Stimulated activated CD4-positive, alpha-beta T cell treated with anti-CD3 and anti-CD28 coated beads, Interleukin-1b, Interleukin-23, amount 100 ng/mL, for 1 hour (primary cell): ENCODE data around the gene OR2G6.
"Not testable (repeated sequence)": the region's sequence is repeated elsewhere in the genome, so short reads cannot be mapped to it uniquely, and the experiment has no call there.

ENCODE experiments used
- DNase-seq, 2 donors: peaks; one replicate each; pipeline ENCODE4 v3.0.0-alpha.2; 2020; ENCODE audit warnings: low read depth in 2 of 2

OR2G6 gene

DNA sequence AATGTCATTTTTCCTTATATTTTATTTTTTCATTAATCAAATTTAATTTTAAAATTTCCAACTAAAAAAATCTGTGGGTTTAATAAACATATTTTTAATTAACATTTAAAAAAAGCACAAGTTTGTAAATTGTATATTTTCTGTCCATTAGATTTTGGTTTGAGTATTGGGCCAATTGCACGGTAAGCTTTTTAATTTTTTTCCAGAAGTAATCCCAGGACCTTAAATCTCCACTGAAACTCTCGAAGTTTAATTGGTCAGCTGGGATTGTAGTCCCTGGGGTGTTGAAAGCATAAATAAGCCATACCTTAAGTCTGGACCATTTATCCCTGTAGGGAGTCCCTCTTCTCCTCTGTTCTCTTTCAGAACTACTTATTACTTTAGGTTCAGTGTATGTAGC lies at the start of gene OR2G6:
Gene OR2G6, plus strand, starts transcription at position 301 of the 400 bp plus-strand sequence. CDS start 13,574 bp downstream, outside the sequence.
- DNase-seq: not testable (repeated sequence)

DNA sequence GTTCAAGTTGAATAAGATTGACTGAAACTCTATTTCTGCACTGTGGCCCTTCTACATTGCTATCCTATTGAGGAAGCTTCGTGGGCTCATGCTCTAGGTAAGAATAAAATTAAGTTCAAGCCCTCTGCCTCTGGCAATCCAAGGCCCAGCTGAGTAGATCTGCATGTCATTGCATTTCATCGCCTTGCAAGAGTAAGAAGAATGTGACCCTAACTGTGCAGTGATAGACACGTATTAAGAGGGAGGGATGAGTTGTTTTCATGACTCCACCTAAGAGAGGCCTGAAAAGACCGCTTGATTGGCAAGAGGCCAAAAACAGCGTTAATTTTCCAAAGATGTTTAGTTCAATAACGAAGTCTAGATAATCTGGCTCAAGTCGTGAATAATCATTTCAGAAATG lies 48.8 kb upstream of the OR2G6 start:
- not testable (repeated sequence) for DNase-seq

DNA sequence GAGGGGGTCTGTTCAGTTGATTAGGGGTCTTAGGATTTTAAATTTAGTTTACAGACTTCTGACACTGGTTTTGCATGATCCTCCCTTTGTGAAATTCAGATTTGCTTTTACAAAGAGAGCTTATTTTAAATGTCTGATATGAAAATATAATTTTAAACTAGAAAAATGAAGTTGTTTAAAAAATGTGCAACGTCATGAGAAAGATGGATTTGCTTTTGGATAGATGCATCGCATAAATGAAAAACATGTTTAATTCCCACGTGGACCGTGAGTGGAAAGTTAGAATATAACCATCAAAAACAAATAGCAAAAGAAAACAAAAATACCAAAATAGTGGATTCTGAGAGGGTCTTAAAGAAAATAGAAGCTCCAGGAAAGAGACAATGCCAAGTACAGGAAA lies 36.7 kb upstream of the OR2G6 start:
- no peak for DNase-seq

DNA sequence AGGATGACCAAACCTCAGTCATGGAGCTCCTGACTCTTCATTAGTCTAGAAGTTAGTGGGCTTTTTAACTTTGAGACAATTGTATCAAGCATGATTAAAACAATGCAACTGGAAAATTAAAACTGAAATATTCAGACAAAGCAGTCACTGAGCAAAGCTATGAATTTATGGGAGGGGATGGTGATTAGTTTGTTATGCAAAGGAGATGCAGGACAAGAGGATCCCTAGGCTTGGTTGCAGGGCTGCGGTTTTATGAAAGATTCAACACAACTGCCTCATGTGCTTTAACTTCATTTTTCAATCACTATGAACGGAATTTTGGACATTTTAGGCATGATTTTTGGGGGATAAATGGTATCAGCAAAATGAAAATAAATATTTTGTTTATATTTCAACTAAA lies 35.8 kb upstream of the OR2G6 start:
- DNase-seq: not testable (repeated sequence)

DNA sequence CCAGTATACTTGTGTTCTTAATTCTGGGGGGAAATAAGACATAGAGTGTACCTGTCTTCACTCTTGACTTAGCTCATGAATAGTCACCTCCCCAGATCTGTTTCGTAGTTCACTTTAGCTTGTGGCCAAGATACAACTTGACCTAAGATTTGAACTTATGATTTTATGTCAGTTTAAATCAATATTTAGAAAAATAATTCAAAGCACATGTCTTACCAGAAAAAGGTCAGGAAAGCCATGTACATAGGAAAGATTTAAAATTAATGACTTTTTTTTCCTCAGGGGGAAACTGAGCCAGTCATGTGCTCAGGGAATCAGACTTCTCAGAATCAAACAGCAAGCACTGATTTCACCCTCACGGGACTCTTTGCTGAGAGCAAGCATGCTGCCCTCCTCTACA lies 34.8 kb upstream of the OR2G6 start, which contains the start of gene OR2T3:
Gene OR2T3, plus strand, starts transcription at position 301 of the 400 bp plus-strand sequence. Its CDS starts 0 bp downstream, at position 301.
- DNase-seq: not testable (repeated sequence)

DNA sequence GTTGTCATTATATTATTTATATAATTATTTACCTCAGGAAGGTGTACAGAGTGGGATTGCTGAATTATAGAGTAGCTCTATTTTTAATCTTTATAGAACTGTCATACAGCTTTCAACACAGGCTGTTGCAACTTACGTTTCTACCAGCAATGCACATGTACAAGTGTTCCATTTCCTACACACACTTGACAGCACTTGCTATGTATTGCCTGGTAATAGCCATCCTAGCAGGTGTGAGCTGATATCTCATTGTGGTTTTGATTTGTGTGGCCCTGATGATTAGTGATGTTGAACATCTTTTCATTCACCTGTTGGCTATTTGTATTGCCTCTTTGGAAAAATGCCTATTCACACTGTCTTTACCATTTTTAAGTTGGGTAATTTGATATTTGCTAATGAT lies 32.2 kb upstream of the OR2G6 start:
- not testable (repeated sequence) for DNase-seq

DNA sequence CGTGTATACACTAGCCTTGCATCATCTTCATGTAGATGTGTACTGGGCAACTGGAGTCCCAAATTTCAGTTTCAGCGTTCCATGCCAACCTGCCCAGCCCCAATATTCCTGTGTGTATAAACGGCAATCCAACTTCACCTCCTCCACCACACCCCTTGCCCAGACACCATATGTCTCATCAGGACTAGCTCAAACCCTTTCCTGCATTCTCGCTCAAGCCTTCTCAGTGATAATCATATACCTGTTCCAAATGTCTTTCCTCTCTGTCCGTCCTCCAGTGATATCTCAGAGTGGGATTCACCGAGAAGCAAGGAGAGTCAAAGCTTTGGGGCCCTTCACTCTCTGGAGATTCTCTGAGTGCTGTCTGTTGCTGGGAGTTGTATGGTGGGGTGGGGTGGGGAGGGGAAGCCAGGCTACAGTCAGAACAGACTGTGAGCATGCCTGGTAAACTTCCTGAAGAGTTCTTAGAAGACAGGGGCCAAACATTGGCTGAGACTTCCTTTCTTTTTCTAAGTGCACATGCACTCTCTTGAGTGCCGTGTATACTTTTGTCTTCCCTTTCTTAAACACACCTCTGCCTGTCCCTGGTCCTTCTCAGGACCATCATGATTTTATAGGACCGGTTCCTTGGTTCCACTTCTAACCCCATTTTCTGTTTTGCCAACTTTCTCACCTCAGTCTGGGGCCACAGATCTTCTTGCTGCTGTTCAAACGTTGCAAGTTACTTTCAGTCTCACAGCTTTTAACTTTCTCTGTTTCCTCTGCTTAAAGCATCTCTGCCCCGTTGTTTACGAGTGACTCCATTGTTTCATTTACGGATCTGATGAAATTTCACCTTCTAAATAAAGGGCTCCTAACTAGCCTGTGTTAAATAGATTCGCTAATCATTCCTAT lies 25.9 kb upstream of the OR2G6 start:
- not testable (repeated sequence) for DNase-seq

DNA sequence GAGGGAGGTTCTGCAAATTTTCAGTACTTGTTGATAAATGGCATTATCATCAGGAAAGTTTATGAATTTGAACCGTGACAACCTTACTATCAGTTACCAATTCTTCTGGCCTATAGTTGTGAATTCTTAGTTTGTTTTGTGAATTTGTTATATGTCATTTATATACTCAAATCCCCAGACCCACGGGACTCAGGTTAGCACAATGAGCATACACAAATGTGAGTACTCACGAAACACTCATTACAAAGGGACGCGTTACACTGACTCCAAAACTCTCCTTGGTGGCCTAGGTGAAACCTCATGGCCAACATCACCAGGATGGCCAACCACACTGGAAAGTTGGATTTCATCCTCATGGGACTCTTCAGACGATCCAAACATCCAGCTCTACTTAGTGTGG lies 19.6 kb upstream of the OR2G6 start, which contains the start of gene OR2T5:
Gene OR2T5, plus strand, starts transcription at position 301 of the 400 bp plus-strand sequence. Its CDS starts 0 bp downstream, at position 301.
- DNase-seq: not testable (repeated sequence)

DNA sequence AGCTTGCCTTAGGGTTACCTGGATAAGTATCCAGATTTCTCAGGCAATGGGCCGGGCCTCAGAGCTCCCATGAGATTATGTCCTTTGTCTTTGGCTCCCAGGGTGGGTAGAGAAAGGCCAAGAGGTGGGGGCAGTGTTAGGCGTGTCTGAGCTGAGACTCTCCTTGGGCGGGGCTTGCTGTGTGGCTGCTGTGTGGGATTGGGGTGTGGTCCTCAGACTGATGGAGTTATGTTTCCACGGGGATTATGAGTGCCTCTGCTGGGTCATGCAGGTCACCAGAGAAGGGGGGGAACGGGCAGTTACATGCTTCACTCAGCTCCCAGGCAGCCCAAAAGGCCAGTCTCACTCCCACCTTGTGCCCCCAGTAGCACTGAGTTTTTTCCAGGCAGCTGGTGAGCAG lies 11.2 kb upstream of the OR2G6 start:
- DNase-seq: not testable (repeated sequence)

DNA sequence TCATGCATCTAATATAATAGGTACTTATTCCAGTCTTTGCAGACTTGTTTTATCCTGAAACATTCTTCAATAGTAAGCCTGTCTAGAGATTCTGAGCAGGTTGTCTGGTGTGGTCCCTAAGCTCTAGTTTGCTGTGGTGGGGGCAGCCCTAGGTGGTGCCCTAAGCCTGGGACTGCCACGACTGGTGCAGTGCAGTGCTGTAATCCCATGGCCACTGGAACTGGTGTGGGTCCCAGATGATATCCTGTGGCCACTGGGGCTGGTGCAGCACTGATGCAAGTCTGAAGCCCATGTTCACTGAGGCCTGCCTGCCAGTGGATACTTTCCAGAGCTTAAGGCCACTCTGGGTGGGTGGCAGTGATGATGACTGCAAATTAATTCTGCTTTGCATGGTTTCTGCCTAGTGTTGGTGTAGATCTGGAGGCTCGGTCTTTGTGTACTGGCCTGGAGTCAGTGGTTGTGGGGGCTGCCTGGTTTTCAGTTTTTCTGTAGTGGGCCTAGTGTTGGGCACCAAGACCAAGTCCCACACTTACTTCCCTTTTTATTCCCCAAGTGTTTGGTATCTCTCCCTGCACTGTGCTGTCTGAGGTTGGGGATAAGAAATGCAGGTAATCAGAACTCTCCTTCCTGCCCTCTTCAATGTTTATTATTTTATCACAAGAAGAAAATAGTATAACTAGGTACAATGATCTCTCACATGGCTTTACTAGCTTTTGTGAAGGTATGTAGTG lies 7.4 kb upstream of the OR2G6 start:
- not testable (repeated sequence) for DNase-seq

DNA sequence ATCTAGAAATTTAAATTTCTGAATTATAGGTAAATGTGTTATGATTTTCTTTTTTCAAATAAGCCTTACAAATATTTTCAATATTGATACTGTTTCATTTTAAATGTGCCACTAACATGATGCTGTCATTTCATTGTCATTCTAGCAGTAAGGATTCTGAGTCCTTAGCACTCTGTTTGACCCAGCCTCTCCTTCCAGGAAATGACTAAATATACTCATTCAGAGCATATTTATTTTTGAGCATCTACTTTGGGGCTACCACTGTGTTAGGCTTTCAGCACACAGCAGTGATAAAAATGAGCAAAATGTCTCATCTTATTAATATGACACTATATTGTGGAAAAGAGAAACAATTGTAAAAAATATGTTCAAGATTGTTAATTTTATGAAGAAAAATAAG lies 2.3 kb downstream of the OR2G6 start:
- not testable (repeated sequence) for DNase-seq

DNA sequence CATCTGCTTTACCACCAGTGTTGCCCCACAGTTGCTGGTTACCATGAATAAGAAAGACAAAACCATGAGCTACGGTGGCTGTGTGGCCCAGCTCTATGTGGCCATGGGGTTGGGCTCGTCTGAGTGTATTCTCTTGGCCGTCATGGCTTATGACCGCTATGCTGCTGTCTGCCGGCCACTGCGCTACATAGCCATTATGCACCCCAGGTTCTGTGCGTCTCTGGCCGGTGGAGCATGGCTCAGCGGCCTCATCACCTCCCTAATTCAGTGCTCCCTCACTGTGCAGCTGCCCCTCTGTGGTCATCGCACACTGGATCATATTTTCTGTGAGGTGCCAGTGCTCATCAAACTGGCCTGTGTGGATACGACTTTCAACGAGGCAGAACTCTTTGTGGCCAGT lies 14.0 kb downstream of the OR2G6 start:
- no peak for DNase-seq

DNA sequence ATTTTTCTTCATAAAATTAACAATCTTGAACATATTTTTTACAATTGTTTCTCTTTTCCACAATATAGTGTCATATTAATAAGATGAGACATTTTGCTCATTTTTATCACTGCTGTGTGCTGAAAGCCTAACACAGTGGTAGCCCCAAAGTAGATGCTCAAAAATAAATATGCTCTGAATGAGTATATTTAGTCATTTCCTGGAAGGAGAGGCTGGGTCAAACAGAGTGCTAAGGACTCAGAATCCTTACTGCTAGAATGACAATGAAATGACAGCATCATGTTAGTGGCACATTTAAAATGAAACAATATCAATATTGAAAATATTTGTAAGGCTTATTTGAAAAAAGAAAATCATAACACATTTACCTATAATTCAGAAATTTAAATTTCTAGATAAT lies 29.6 kb downstream of the OR2G6 start:
- DNase-seq: not testable (repeated sequence)

DNA sequence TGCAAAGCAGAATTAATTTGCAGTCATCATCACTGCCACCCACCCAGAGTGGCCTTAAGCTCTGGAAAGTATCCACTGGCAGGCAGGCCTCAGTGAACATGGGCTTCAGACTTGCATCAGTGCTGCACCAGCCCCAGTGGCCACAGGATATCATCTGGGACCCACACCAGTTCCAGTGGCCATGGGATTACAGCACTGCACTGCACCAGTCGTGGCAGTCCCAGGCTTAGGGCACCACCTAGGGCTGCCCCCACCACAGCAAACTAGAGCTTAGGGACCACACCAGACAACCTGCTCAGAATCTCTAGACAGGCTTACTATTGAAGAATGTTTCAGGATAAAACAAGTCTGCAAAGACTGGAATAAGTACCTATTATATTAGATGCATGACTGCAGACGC lies 39.5 kb downstream of the OR2G6 start:
- DNase-seq: not testable (repeated sequence)

DNA sequence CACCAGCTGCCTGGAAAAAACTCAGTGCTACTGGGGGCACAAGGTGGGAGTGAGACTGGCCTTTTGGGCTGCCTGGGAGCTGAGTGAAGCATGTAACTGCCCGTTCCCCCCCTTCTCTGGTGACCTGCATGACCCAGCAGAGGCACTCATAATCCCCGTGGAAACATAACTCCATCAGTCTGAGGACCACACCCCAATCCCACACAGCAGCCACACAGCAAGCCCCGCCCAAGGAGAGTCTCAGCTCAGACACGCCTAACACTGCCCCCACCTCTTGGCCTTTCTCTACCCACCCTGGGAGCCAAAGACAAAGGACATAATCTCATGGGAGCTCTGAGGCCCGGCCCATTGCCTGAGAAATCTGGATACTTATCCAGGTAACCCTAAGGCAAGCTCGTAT lies 43.2 kb downstream of the OR2G6 start:
- DNase-seq: not testable (repeated sequence)

DNA sequence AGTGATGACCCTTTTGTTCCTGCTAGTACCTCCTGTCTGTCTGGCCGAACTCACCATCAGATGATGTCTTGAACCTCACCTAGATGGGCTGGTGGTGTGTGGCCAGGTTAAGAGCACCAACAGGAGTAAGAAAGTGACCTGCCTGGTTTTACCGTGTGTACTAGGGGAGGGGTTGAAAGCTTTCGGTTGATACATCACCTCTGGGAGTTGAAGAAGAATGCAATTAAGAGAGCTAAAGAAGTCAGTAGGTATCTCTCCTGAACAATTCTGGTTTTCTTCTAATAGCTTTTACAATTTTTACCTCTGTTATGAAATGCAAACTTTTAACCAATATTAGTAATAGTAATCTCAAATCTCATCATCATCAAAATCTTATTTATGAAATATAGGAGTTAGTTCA lies 54.8 kb downstream of the OR2G6 start, which contains the start of gene OR2T29:
Gene OR2T29, minus strand, starts transcription at position 101 of the 400 bp plus-strand sequence. CDS start 3,281 bp downstream, outside the sequence.
- DNase-seq: not testable (repeated sequence)

DNA sequence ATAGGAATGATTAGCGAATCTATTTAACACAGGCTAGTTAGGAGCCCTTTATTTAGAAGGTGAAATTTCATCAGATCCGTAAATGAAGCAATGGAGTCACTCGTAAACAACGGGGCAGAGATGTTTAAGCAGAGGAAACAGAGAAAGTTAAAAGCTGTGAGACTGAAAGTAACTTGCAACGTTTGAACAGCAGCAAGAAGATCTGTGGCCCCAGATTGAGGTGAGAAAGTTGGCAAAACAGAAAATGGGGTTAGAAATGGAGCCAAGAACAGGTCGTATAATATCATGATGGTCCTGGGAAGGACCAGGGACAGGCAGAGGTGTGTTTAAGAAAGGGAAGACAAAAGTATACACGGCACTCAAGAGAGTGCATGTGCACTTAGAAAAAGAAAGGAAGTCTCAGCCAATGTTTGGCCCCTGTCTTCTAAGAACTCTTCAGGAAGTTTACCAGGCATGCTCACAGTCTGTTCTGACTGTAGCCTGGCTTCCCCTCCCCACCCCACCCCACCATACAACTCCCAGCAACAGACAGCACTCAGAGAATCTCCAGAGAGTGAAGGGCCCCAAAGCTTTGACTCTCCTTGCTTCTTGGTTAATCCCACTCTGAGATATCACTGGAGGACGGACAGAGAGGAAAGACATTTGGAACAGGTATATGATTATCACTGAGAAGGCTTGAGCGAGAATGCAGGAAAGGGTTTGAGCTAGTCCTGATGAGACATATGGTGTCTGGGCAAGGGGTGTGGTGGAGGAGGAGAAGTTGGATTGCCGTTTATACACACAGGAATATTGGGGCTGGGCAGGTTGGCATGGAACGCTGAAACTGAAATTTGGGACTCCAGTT lies 57.9 kb downstream of the OR2G6 start:
- DNase-seq: not testable (repeated sequence)

DNA sequence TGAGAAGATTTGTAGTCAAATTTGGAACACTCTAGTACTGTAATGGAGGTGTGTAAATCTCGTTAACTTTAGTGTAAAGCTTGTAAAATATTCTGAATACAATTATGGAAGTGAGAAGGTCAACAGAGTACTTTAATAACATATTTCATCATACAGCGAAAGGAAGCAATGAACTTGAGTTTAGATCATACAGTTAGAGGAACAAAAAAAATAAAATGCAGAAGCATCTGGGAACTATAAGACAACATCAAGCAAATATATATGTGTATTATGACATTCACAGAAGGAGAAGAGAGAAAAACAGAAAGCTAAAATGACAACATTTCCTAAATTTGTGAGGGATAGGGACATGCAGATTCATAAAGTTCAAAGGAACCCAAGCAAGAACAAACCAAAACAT lies 61.2 kb downstream of the OR2G6 start:
- DNase-seq: not testable (repeated sequence)

DNA sequence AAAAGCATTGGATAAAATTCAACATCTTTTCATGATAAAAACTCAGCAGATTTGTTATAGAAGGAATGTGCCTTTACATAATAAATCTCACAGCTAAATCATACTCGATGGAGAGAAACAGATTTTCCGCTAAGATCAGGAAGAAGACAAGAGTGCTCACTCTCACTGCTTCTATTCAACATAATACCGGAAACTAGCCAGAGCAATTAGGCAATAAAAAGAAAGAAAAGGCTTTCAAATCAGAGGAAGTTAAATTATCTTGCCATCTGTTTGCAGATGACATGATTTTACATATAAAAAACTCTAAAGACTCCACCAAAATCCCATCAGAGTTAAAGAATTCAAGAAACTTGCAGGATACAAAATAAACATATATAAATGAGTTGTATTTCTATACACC lies 62.9 kb downstream of the OR2G6 start:
- not testable (repeated sequence) for DNase-seq

DNA sequence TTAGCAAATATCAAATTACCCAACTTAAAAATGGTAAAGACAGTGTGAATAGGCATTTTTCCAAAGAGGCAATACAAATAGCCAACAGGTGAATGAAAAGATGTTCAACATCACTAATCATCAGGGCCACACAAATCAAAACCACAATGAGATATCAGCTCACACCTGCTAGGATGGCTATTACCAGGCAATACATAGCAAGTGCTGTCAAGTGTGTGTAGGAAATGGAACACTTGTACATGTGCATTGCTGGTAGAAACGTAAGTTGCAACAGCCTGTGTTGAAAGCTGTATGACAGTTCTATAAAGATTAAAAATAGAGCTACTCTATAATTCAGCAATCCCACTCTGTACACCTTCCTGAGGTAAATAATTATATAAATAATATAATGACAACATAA lies 64.2 kb downstream of the OR2G6 start:
- not testable (repeated sequence) for DNase-seq

DNA sequence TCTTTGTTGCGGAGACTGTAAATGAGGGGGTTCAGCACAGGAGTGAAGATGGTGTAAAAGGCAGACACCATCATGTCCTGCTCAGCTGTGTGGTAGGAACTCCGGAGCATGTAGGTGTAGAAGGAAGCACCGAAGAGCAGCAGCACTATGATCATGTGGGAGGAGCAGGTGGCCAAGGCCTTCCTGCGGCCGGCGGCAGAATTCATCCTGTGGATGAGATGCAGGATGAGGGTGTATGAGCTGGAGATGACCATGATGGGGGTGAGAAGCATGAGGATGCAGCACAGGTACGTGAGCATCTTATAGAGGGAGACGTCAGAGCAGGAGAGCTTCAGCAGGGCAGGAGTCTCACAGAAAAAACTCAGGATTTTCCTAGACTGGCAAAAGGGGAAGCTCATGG lies 66.0 kb downstream of the OR2G6 start:
- not testable (repeated sequence) for DNase-seq
